ENCODE measurements around the gene LRP1B. TPM values are rescaled to one million over a fixed set of nuclear protein-coding genes. Genes with fewer than 3 reads are reported as not detected.
A peak's percentile ranks its signal among the peaks of the same experiment; 100 is the strongest.

The LRP1B gene
- total and polyA plus RNA-seq, 2 of the 8 experiments (the other 6 are each of a cell fraction or from before 2014, with no cell fraction given), result 0.03 TPM; not detected in 1

DNA sequence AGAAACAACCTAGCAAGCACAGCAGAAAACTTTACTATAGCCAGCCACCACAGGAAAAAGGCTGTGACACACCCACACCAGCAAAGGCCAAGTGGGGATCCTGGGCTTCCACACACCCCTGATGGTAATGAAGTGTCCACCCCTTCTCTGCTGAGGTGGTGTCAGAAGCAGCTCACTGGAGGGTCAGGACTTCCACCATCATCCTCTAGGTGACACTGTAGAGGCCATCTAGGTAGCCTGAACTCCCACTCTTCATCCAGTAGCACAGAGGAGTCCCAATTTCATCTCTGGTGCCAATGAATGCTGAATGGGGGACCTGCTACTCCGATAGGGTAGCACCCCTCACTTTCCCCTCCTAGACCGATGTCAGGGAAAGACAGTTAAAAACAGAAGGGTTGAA is 1544.4 kb downstream of the LRP1B start:
- no peaks in the 10 kb centered on the region for H3K4me1 ChIP-seq (replicated peaks in 1 of 4; ENCODE audit: control insufficient read depth in 3 of 4, insufficient read depth in 4 of 4, low read length in 3 of 4)
- H3K9ac ChIP-seq (replicated peaks in 1 of 4; ENCODE audit: extremely low read depth in 1 of 4, low read depth in 3 of 4, low read length in 3 of 4), result no peak overlapping the region
- H3K79me2 ChIP-seq (ENCODE audit: control insufficient read depth in 1 of 2, insufficient read depth in 2 of 2, low read length in 2 of 2), result no peaks in the 10 kb centered on the region
- H2BK120ac ChIP-seq (replicated peaks; ENCODE audit: low read depth, low read length), result no peak overlapping the region
- H3K79me1 ChIP-seq (ENCODE audit: low read depth, low read length), result no peaks in the 10 kb centered on the region
- H3K4me2 ChIP-seq (ENCODE audit: insufficient read depth in 1 of 2, low read depth in 2 of 2, low read length in 2 of 2), result no peak overlapping the region
- no peak overlapping the region for H3K4ac ChIP-seq (replicated peaks; ENCODE audit: insufficient read length, low read depth, low read length)
- no peak overlapping the region for H3K18ac ChIP-seq (ENCODE audit: extremely low read depth, low read length)
- no peak overlapping the region for H2BK5ac ChIP-seq (ENCODE audit: low read depth, low read length)
- no peaks in the 10 kb centered on the region for H3K9me3 ChIP-seq (ENCODE audit: insufficient read depth in 2 of 2, low read depth in 1 of 2, low read length in 1 of 2)
- no peak overlapping the region for H2BK15ac ChIP-seq (ENCODE audit: low read length)
- DNase-seq (ENCODE audit: low read depth in 1 of 2, low spot score in 2 of 2), result peak in 1 of 2 experiments; percentile 65
- no peak overlapping the region for H2BK12ac ChIP-seq (ENCODE audit: low read depth, low read length)
- no peak overlapping the region for H2BK20ac ChIP-seq (ENCODE audit: low read length)
- H4K91ac ChIP-seq (replicated peaks; ENCODE audit: insufficient read length, low read length), result no peak overlapping the region
- no peak overlapping the region for H4K8ac ChIP-seq (ENCODE audit: extremely low read depth, insufficient read depth, low read length)
- H3K27me3 ChIP-seq (replicated peaks in 1 of 4; ENCODE audit: control insufficient read depth in 3 of 4, extremely low read depth in 1 of 4, insufficient read depth in 3 of 4, low read length in 3 of 4), result no peaks in the 10 kb centered on the region
- ChIA-PET CTCF (ENCODE audit: partially characterized antibody) (interaction anchor here (0.6 to 2.2 kb wide), 26 partner anchors 8 to 814 kb away, joined by 3 to 21 read pairs (median 3); no protein-coding TSS in a partner anchor), POLR2A (ENCODE audit: partially characterized antibody) (no interaction called here)
- peak; percentile 95 for FAIRE-seq
- no peak overlapping the region for H3K14ac ChIP-seq (ENCODE audit: insufficient read length)
- H2AFZ ChIP-seq (ENCODE audit: low read length), result no peak overlapping the region
- no peak overlapping the region for H4K5ac ChIP-seq (ENCODE audit: insufficient read length, low read depth, low read length)
- no peak overlapping the region for H3K27ac ChIP-seq (ENCODE audit: low read depth, low read length)
- no peak overlapping the region for H3K23ac ChIP-seq (ENCODE audit: insufficient read length)
- no peaks in the 10 kb centered on the region for H3K23me2 ChIP-seq (ENCODE audit: low read depth, low read length)
- no peak overlapping the region for H2AK5ac ChIP-seq (ENCODE audit: low read depth, low read length)
- 71% methylated on average over 2 of the region's 2 CpGs; no CpG with 5 or more reads in 1 of the 2 experiments for WGBS, 2 experiments (ENCODE audit: extremely low coverage in 1 of 2, insufficient coverage in 1 of 2, insufficient read length in 1 of 2, insufficient replicate concordance in 2 of 2, low coverage in 1 of 2, low lambda C conversion rate in 2 of 2, missing lambda C conversion rate in 1 of 2)
- no peaks in the 10 kb centered on the region for H3K36me3 ChIP-seq (ENCODE audit: control insufficient read depth in 2 of 4, insufficient read depth in 4 of 4, low read length in 3 of 4)
- H3K4me3 ChIP-seq (ENCODE audit: extremely low read depth in 1 of 4, insufficient read depth in 2 of 4, low read depth in 3 of 4, low read length in 4 of 4), result no peak overlapping the region
- H3K56ac ChIP-seq (replicated peaks; ENCODE audit: insufficient read length, low read depth, low read length), result no peak overlapping the region
- H4K20me1 ChIP-seq (replicated peaks in 1 of 2; ENCODE audit: control insufficient read depth in 1 of 2, insufficient read depth in 2 of 2, low read length in 2 of 2), result no peaks in the 10 kb centered on the region
- TF ChIP-seq CHD1 (IDR thresholded peaks at IDR 0.05; ENCODE audit: low read depth, low read length) (no peak), CTCF (IDR thresholded peaks at IDR 0.05; ENCODE audit: control extremely low read depth in 1 of 3, insufficient read depth in 1 of 3, low read depth in 1 of 3, low read length in 3 of 3) (peak; percentile 59 to 87 (median 82)), RAD21 (IDR thresholded peaks at IDR 0.05 in 1 of 2, conservative IDR thresholded peaks at IDR 0.05 in 1 of 2; ENCODE audit: low read depth in 2 of 2, low read length in 2 of 2) (peak; percentile 71), ASH2L (IDR thresholded peaks at IDR 0.05; ENCODE audit: low read length) (no peak), HDAC2 (IDR thresholded peaks at IDR 0.05; ENCODE audit: borderline replicate concordance in 1 of 2, low read depth in 2 of 2, low read length in 2 of 2) (no peak), RBBP5 (IDR thresholded peaks at IDR 0.05; ENCODE audit: borderline replicate concordance, low read depth, low read length) (no peak), SRF (IDR thresholded peaks at IDR 0.05; ENCODE audit: low read depth, low read length) (no peak), KDM1A (IDR thresholded peaks at IDR 0.05; ENCODE audit: borderline replicate concordance, low read length) (no peak), MAFK (IDR thresholded peaks at IDR 0.05; ENCODE audit: low read depth, low read length) (no peak), BCL11A (IDR thresholded peaks at IDR 0.05; ENCODE audit: low read depth in 2 of 2, low read length in 2 of 2) (no peak), SIN3A (conservative IDR thresholded peaks at IDR 0.05 in 1 of 2, IDR thresholded peaks at IDR 0.05 in 1 of 2; ENCODE audit: low read depth in 1 of 2, low read length in 2 of 2) (no peak)

Measured in H1 (cell line).